Naive thymus-derived CD4-positive, alpha-beta T cell (primary cell): ENCODE data around the gene PAN2. TPM values are rescaled to one million over a fixed set of nuclear protein-coding genes. Genes with fewer than 3 reads are reported as not detected.

Source experiments
- ATAC-seq: fragments of 150-1000 bp; cut with Tn5 transposase; 2 replicates; pipeline ENCODE4 v1.10.0; 2021; ENCODE audit warnings: mild to moderate bottlenecking, moderate library complexity
- CTCF ChIA-PET: fragments of 350-600 bp; sonication (Branson Sonifier 250); formaldehyde crosslinking; loops from one replicate; lab custom pipeline; 2021; ENCODE audit warnings: antibody characterized with exemption; lab: Charles Lee
- POLR2A ChIA-PET: fragments of 350-600 bp; sonication (Branson Sonifier 250); formaldehyde crosslinking; loops from one replicate; lab custom pipeline; 2021; ENCODE audit warnings: antibody characterized with exemption, inconsistent platforms; lab: Charles Lee
- DNase-seq, 9 donors: peaks; one replicate each; pipeline versions ENCODE4 v3.0.0 to v3.0.0-alpha.2; 2020 to 2022; ENCODE audit warnings: mixed read lengths in 1 of 9
- H3K27ac ChIP-seq: one replicate; pipeline ENCODE4 v1.7.0; 2013; ENCODE audit warnings: mild to moderate bottlenecking, low read depth, low read length, moderate library complexity
- H3K27me3 ChIP-seq, 2 donors: one replicate each; pipeline ENCODE4 v1.7.0; 2013; ENCODE audit warnings: low read length in 2 of 2, mild to moderate bottlenecking in 2 of 2, moderate library complexity in 2 of 2; ENCODE audit not compliant: control insufficient read depth in 2 of 2, insufficient read depth in 2 of 2
- H3K36me3 ChIP-seq, 3 experiments: 1 replicate in 2 of 3; 2 replicates in 1 of 3; pipeline ENCODE4 v1.7.0; 2013; ENCODE audit warnings: low read length in 3 of 3, mild to moderate bottlenecking in 3 of 3, moderate library complexity in 1 of 3; ENCODE audit not compliant: insufficient read depth in 3 of 3, control insufficient read depth in 2 of 3
- H3K4me1 ChIP-seq, 2 donors: one replicate each; pipeline ENCODE4 v1.7.0; 2013; ENCODE audit warnings: low read length in 2 of 2, mild to moderate bottlenecking in 2 of 2, moderate library complexity in 1 of 2; ENCODE audit not compliant: control insufficient read depth in 2 of 2, insufficient read depth in 2 of 2
- H3K4me3 ChIP-seq: 2 replicates; pipeline ENCODE4 v1.7.0; 2013; ENCODE audit warnings: mild to moderate bottlenecking, low read length
- H3K9me3 ChIP-seq, 3 experiments: 1 replicate in 2 of 3; 2 replicates in 1 of 3; pipeline ENCODE4 v1.7.0; 2013; ENCODE audit warnings: low read length in 3 of 3; ENCODE audit not compliant: control insufficient read depth in 2 of 3
- H3K27ac Mint-ChIP-seq, 9 donors: one replicate each; pipeline ENCODE4 v1.8.0; 2020 to 2022; ENCODE audit warnings: mixed read lengths in 9 of 9, mild to moderate bottlenecking in 8 of 9, moderate library complexity in 5 of 9, inconsistent platforms in 2 of 9
- H3K27me3 Mint-ChIP-seq, 5 donors: one replicate each; pipeline ENCODE4 v1.8.0; 2021 to 2022; ENCODE audit warnings: mixed read lengths in 5 of 5, mild to moderate bottlenecking in 1 of 5
- H3K36me3 Mint-ChIP-seq, 5 donors: one replicate each; pipeline ENCODE4 v1.8.0; 2020 to 2022; ENCODE audit warnings: mixed read lengths in 5 of 5, mild to moderate bottlenecking in 3 of 5, inconsistent platforms in 1 of 5
- H3K4me1 Mint-ChIP-seq, 7 donors: one replicate each; pipeline ENCODE4 v1.8.0; 2020 to 2022; ENCODE audit warnings: mixed read lengths in 7 of 7, mild to moderate bottlenecking in 3 of 7, inconsistent platforms in 1 of 7
- H3K4me3 Mint-ChIP-seq, 10 donors: one replicate each; pipeline ENCODE4 v1.8.0; 2020 to 2022; ENCODE audit warnings: mild to moderate bottlenecking in 10 of 10, mixed read lengths in 10 of 10, moderate library complexity in 6 of 10, inconsistent platforms in 2 of 10
- H3K9me3 Mint-ChIP-seq, 11 donors: one replicate each; pipeline ENCODE4 v1.8.0; 2020 to 2022; ENCODE audit warnings: mixed read lengths in 11 of 11, mild to moderate bottlenecking in 4 of 11, inconsistent platforms in 1 of 11, moderate library complexity in 1 of 11
- intact Hi-C, 2 donors: fragments of 100-400 bp; cut with micrococcal nuclease; formaldehyde crosslinking; loops; one replicate each; pipeline ENCODE4 v1.15.1; 2023
- polyA plus RNA-seq, 2 donors: library from polyadenylated mRNA; unstranded; fragments of 300-500 nt; fragmentation: Illumina TruSeq; gene quantifications; one replicate each; pipeline ENCODE4 v1.2.3, GENCODE V29; 2021
- total RNA-seq, 6 experiments: library from RNA in 5 of 6; stranded (reverse) in 5 of 6; gene quantifications; 1 replicate in 5 of 6; 2 replicates in 1 of 6; pipeline ENCODE4 v1.2.3 and lab custom pipeline; 2021 to 2026

The PAN2 gene
- total and polyA plus RNA-seq, 7 experiments from 2014 or later: 11.4 to 279 (median 140) TPM

DNA sequence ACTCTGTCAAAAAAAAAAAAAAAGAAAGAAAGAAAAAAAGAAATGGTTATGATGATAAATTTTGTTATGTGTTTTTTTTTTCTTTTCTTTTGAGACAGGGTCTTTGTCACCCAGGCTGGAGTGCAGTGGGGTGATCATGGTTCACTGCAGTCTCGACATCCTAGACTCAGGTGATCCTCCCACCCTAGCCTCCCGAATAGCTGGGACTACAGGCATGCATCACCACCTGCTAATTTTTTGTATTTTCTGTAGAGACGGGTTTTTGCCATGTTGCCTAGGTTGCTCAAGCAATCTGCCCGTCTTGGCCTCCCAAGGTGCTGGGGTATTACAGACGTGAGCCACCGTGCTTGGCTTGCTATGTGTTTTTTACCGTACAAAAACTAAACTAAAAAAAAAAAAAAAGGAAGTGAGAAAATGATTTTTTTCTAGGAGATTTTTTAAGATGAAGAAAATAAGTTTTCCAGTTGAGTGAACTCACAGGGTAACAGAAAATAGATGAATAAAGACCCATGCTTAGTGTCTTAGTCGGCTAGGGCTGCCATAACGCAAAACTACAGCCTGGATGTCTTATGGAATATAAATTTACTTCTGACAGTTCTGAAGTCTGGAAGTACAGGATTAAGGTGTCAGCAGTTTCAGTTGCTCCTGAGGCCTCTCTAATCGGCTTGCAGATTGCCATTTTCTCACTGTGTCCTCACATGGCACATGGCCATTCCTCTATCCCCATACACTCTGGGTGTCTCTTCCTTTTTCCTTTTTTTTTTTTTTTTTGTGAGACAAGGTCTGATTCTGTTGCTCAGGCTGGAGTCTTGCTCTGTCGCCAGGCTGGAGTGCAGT is 42.0 kb upstream of the PAN2 start:
- Histone ChIP-seq H3K36me3 (no peaks in the 10 kb centered on the region), H3K4me3 (no peak overlapping the region), H3K27me3 (no peaks in the 10 kb centered on the region), H3K9me3 (no peaks in the 10 kb centered on the region), H3K4me1 (no peaks in the 10 kb centered on the region), H3K27ac (no peak overlapping the region)
- H3K4me3 Mint-ChIP-seq: no peak overlapping the region
- peaks cover 0 to 19% (median 0%) of the 10 kb centered on the region in 5 donors for H3K27me3 Mint-ChIP-seq
- H3K36me3 Mint-ChIP-seq: peaks cover 0 to 4% (median 0%) of the 10 kb centered on the region in 5 donors
- DNase-seq: no peak
- ChIA-PET POLR2A (interaction anchor here (1.0 to 1.3 kb wide), 2 partner anchors 8 to 60 kb away, joined by 4 to 5 read pairs; partner anchors contain the start of gene CNPY2), CTCF (interaction anchor here (1.2 kb wide), 1 partner anchor 36 kb away, joined by 4 read pairs; no protein-coding TSS in a partner anchor)
- peaks cover 0 to 8% (median 0%) of the 10 kb centered on the region in 11 donors for H3K9me3 Mint-ChIP-seq
- peaks cover 0 to 7% (median 0%) of the 10 kb centered on the region in 7 donors for H3K4me1 Mint-ChIP-seq
- no peak for ATAC-seq
- intact Hi-C loops: no loop called here
- no peak overlapping the region for H3K27ac Mint-ChIP-seq

DNA sequence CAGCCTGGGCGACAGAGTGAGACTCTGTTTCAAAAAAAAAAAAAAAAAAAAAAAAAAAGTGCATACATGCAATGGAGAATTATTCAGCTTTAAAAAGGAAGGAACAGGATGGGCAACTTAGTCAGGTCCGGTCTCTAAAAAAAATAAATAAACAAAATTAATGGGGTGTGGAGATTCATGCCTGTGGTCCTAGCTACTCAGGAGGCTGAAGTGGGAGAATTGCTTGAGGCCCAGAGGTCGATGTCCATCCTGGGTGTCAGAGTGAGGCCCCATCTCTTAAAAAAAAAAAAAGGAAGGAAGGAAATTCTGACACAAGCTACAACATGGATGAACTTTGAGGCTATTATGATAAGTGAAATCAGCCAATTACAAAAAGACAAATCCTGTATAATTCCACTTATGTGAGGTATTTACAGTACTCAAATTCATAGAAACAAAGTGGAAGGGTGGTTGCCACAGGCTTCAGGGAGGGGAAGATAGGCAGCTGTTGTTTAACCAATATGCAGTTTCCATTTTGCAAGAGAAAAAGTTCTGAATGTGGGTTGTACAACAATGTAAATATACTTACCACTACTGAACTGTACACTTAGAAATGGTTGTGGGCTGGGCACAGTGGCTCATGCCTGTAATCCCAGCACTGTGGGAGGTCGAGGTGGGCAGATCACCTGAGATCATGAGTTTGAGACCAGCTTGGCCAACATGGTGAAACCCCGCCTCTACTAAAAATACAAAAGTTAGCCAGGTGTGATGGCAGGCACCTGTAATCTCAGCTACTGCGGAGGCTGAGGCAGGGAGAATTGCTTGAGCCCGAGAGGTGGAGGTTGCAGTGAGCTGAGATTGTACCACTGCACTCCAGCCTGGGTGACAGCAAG is 41.2 kb upstream of the PAN2 start:
- intact Hi-C loops: no loop called here
- H3K9me3 Mint-ChIP-seq: peaks cover 0 to 8% (median 0%) of the 10 kb centered on the region in 11 donors
- peaks cover 0 to 4% (median 0%) of the 10 kb centered on the region in 5 donors for H3K36me3 Mint-ChIP-seq
- no peak overlapping the region for H3K27ac Mint-ChIP-seq
- ATAC-seq (no peak), DNase-seq (no peak)
- H3K36me3 ChIP-seq: no peaks in the 10 kb centered on the region
- H3K4me1 ChIP-seq: no peaks in the 10 kb centered on the region
- CTCF ChIA-PET: interaction anchor here (0.6 to 1.2 kb wide), 3 partner anchors 36 to 1994 kb away, joined by 3 to 4 read pairs (median 3); no protein-coding TSS in a partner anchor
- no peak overlapping the region for H3K4me3 Mint-ChIP-seq
- H3K27me3 Mint-ChIP-seq: peaks cover 0 to 19% (median 0%) of the 10 kb centered on the region in 5 donors
- POLR2A ChIA-PET: interaction anchor here (0.6 to 1.0 kb wide), 2 partner anchors 9 to 22 kb away, joined by 3 to 5 read pairs; no protein-coding TSS in a partner anchor
- no peaks in the 10 kb centered on the region for H3K9me3 ChIP-seq
- no peak overlapping the region for H3K27ac ChIP-seq
- H3K27me3 ChIP-seq: no peaks in the 10 kb centered on the region
- no peak overlapping the region for H3K4me3 ChIP-seq
- H3K4me1 Mint-ChIP-seq: peaks cover 0 to 7% (median 0%) of the 10 kb centered on the region in 7 donors

DNA sequence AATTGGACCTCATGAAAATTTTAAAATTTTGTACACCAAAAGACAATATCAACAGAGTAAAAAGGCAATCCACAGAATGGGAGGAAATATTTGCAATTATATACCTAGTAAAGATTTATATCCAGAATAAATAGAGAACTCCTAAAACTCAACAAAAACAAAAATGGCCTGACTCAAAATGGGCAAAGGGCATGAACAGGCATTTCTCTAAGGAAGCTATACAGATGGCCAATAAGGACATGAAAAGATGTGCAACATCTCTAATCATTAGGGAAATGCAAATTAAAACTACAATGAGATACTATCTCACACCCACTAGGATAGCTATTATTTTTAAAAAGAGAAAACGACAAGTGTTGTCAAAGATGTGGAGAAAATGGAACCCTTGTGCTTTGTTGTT is 39.7 kb upstream of the PAN2 start:
- H3K9me3 ChIP-seq: no peaks in the 10 kb centered on the region
- Mint-ChIP-seq H3K4me1 (peaks cover 0 to 7% (median 0%) of the 10 kb centered on the region in 7 donors), H3K4me3 (no peak overlapping the region), H3K36me3 (peaks cover 0 to 4% (median 0%) of the 10 kb centered on the region in 5 donors), H3K27ac (no peak overlapping the region), H3K27me3 (peaks cover 0 to 23% (median 0%) of the 10 kb centered on the region in 5 donors), H3K9me3 (peaks cover 0 to 8% (median 0%) of the 10 kb centered on the region in 11 donors)
- no peaks in the 10 kb centered on the region for H3K4me1 ChIP-seq
- ChIA-PET CTCF (interaction anchor here (0.6 to 0.9 kb wide), 3 partner anchors 9 to 123 kb away, joined by 3 to 5 read pairs (median 3); no protein-coding TSS in a partner anchor), POLR2A (no interaction called here)
- H3K36me3 ChIP-seq: no peaks in the 10 kb centered on the region
- no peaks in the 10 kb centered on the region for H3K27me3 ChIP-seq
- H3K4me3 ChIP-seq: no peak overlapping the region
- no peak for DNase-seq
- intact Hi-C loops: no loop called here
- no peak for ATAC-seq
- no peak overlapping the region for H3K27ac ChIP-seq

DNA sequence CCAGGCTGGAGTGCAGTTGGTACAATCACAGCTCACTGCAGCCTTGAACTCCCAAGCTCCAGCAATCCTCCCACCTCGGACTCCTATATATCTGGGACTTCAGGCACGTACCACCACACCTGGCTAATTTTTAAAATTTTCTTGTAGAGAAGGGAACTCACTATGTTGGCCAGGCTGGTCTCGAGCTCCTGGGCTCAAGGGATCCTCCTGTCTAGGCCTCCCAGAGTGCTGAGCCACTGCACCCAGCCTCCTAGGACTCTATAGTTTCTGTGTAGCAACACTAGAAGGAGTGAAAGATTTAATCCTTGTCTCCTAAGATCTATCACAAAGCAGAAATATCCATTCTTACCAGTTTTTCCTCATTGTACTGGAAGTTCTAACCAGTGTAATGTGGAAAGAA is 33.1 kb upstream of the PAN2 start:
- peaks cover 0 to 2% (median 0%) of the 10 kb centered on the region in 11 donors for H3K9me3 Mint-ChIP-seq
- POLR2A ChIA-PET: interaction anchor here (0.6 kb wide), 2 partner anchors 257 to 677 kb away, joined by 4 to 5 read pairs; no protein-coding TSS in a partner anchor
- intact Hi-C loops: no loop called here

DNA sequence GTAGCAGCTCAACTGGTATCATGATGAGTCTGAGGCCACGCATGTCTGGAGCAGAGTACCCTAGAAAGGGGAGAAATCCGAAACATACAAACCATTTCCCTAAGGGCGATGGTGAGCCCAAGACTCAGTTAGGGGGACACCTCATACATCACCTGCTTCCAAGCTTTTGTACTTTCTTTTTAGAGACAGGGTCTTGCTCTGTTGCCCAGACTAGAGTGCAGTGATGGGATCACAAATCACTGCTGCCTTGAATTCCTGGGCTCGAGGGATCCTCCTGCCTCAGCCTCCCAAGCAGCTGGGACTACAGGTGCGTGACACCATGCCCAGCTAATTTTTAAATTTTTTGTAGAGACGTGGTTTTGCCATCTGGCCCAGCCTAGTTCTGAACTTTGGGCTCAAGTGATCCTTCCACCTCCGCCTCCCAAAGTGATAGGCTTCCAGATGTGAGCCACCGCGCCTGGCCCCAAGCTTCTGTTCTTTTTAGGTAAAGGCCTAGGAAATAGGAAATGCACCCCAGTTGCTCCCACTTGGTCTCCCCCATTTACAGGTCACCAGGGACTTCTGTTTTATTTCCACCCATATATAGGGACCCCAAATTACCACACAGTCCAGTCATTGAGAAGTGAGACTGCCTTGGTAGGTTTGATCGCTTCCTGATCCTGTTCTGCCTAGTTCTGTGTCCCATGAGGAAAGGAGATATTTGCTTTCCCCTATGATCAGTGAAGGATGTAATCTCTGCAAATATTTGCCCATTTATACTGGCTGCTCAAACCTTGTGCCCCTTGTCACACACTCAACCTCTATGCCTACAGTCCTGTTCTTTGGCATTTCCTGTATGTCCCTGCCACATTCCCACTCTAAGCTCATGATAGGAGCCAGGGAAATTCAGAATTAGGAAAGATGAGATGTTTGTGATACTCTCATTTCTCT is 28.6 kb upstream of the PAN2 start, which contains the start of gene APOF:
TSS of gene APOF (minus strand) at position 728 of the 930 bp plus-strand sequence. CDS start at position 616, 112 bp downstream.
- CTCF ChIA-PET: interaction anchor here (0.8 kb wide), 1 partner anchor 101 kb away, joined by 3 read pairs; no protein-coding TSS in a partner anchor
- DNase-seq (no peak), ATAC-seq (no peak)
- peak within 1 kb of the TSS; percentile 51 to 98 (median 95) for H3K27ac Mint-ChIP-seq
- Histone ChIP-seq H3K36me3 (no peaks in the 10 kb centered on the region), H3K27ac (no peak within 1 kb of the TSS), H3K4me1 (peaks cover 16 to 17% of the 10 kb centered on the region in 2 donors), H3K27me3 (no peaks in the 10 kb centered on the region), H3K4me3 (no peak within 1 kb of the TSS), H3K9me3 (no peaks in the 10 kb centered on the region)
- H3K9me3 Mint-ChIP-seq: no peaks in the 10 kb centered on the region
- peaks cover 14 to 35% (median 25%) of the 10 kb centered on the region in 7 donors for H3K4me1 Mint-ChIP-seq
- H3K27me3 Mint-ChIP-seq: peaks cover 0 to 4% (median 0%) of the 10 kb centered on the region in 5 donors
- intact Hi-C loops: no loop called here
- POLR2A ChIA-PET: interaction anchor here (7.8 kb wide), 1 partner anchor 27 kb away, joined by 156 read pairs; the partner anchor contains the start of genes IL23A and PAN2
- H3K4me3 Mint-ChIP-seq: peak within 1 kb of the TSS in 9 of 10 donors; percentile 83 to 99 (median 96)
- H3K36me3 Mint-ChIP-seq: peaks cover 0 to 10% (median 0%) of the 10 kb centered on the region in 5 donors

More for the DNA sequence above, 33.1 kb upstream of the PAN2 start:
- Histone ChIP-seq H3K4me3 (no peak overlapping the region), H3K9me3 (no peaks in the 10 kb centered on the region), H3K27ac (no peak overlapping the region), H3K4me1 (no peaks in the 10 kb centered on the region), H3K36me3 (no peaks in the 10 kb centered on the region), H3K27me3 (no peaks in the 10 kb centered on the region)
- DNase-seq (no peak), ATAC-seq (no peak)
- Mint-ChIP-seq H3K27me3 (peaks cover 0 to 17% (median 0%) of the 10 kb centered on the region in 5 donors), H3K4me3 (no peak overlapping the region), H3K36me3 (no peaks in the 10 kb centered on the region), H3K4me1 (peaks cover 0 to 4% (median 0%) of the 10 kb centered on the region in 7 donors), H3K27ac (no peak overlapping the region)
- CTCF ChIA-PET: no interaction called here
